ENCODE data around the gene ZNF672.

ZNF672 gene

GRCh38 chr1:248814351-248814750, 23.7 kb upstream of the ZNF672 start:
- no peak for TF ChIP-seq CTCF (IDR thresholded peaks at IDR 0.05; ENCODE audit: control insufficient read depth, extremely low read depth, insufficient read depth)
- no peak for DNase-seq (ENCODE audit: low read depth)
- no peak overlapping the region for H3K4me3 ChIP-seq (ENCODE audit: low read depth, low read length)

GRCh38 chr1:248815407-248816034, 22.5 kb upstream of the ZNF672 start:
- TF ChIP-seq CTCF (IDR thresholded peaks at IDR 0.05; ENCODE audit: control insufficient read depth, extremely low read depth, insufficient read depth), result no peak
- H3K4me3 ChIP-seq (ENCODE audit: low read depth, low read length), result no peak overlapping the region
- no peak for DNase-seq (ENCODE audit: low read depth)

- no peak for DNase-seq (ENCODE audit: low read depth)
- TF ChIP-seq CTCF (IDR thresholded peaks at IDR 0.05; ENCODE audit: control insufficient read depth, extremely low read depth, insufficient read depth), result no peak
- no peak overlapping the region for H3K4me3 ChIP-seq (ENCODE audit: low read depth, low read length)
These were observed 21.8 kb upstream of the ZNF672 start for GRCh38 chr1:248816042-248816851.

GRCh38 chr1:248817065-248817464, 21.0 kb upstream of the ZNF672 start:
- DNase-seq (ENCODE audit: low read depth), result no peak
- no peak for TF ChIP-seq CTCF (IDR thresholded peaks at IDR 0.05; ENCODE audit: control insufficient read depth, extremely low read depth, insufficient read depth)
- H3K4me3 ChIP-seq (ENCODE audit: low read depth, low read length), result no peak overlapping the region

GRCh38 chr1:248818505-248819374, 19.3 kb upstream of the ZNF672 start:
- no peak overlapping the region for H3K4me3 ChIP-seq (ENCODE audit: low read depth, low read length)
- no peak for DNase-seq (ENCODE audit: low read depth)
- no peak for TF ChIP-seq CTCF (IDR thresholded peaks at IDR 0.05; ENCODE audit: control insufficient read depth, extremely low read depth, insufficient read depth)

- TF ChIP-seq CTCF (IDR thresholded peaks at IDR 0.05; ENCODE audit: control insufficient read depth, extremely low read depth, insufficient read depth), result no peak
- no peak for DNase-seq (ENCODE audit: low read depth)
- no peak overlapping the region for H3K4me3 ChIP-seq (ENCODE audit: low read depth, low read length)
These were observed 17.9 kb upstream of the ZNF672 start for GRCh38 chr1:248820041-248820585.

Data from LNCaP clone FGC (cell line).